ENCODE results near the gene CCDC50.

CCDC50 gene

GRCh38 chr3:191307341-191307740 is 21.9 kb upstream of the CCDC50 start:
- H3K4me3 ChIP-seq (replicated peaks; ENCODE audit: low read depth, low read length), result no peak overlapping the region
- no peaks in the 10 kb centered on the region for H3K27me3 ChIP-seq (replicated peaks; ENCODE audit: control insufficient read depth, insufficient read depth, low read length)
- TF ChIP-seq CTCF (IDR thresholded peaks at IDR 0.05; ENCODE audit: insufficient read depth, low read length, poor library complexity, severe bottlenecking), result no peak
- DNase-seq (ENCODE audit: extremely low read depth, insufficient read length), result no peak
- no peaks in the 10 kb centered on the region for H3K36me3 ChIP-seq (ENCODE audit: control insufficient read depth, insufficient read depth, low read length)

GRCh38 chr3:191313296-191313695 is 15.9 kb upstream of the CCDC50 start:
- Histone ChIP-seq H3K4me3 (replicated peaks; ENCODE audit: low read depth, low read length) (no peak overlapping the region), H3K36me3 (ENCODE audit: control insufficient read depth, insufficient read depth, low read length) (no peaks in the 10 kb centered on the region), H3K27me3 (replicated peaks; ENCODE audit: control insufficient read depth, insufficient read depth, low read length) (no peaks in the 10 kb centered on the region)
- TF ChIP-seq CTCF (IDR thresholded peaks at IDR 0.05; ENCODE audit: insufficient read depth, low read length, poor library complexity, severe bottlenecking), result no peak
- DNase-seq (ENCODE audit: extremely low read depth, insufficient read length), result no peak

- no peaks in the 10 kb centered on the region for H3K36me3 ChIP-seq (ENCODE audit: control insufficient read depth, insufficient read depth, low read length)
- H3K4me3 ChIP-seq (replicated peaks; ENCODE audit: low read depth, low read length), result no peak overlapping the region
- no peak for DNase-seq (ENCODE audit: extremely low read depth, insufficient read length)
- H3K27me3 ChIP-seq (replicated peaks; ENCODE audit: control insufficient read depth, insufficient read depth, low read length), result no peaks in the 10 kb centered on the region
- TF ChIP-seq CTCF (IDR thresholded peaks at IDR 0.05; ENCODE audit: insufficient read depth, low read length, poor library complexity, severe bottlenecking), result no peak
These were observed 15.0 kb upstream of the CCDC50 start for GRCh38 chr3:191314109-191314728.

GRCh38 chr3:191316876-191317603 is 12.2 kb upstream of the CCDC50 start:
- Histone ChIP-seq H3K4me3 (replicated peaks; ENCODE audit: low read depth, low read length) (no peak overlapping the region), H3K27me3 (replicated peaks; ENCODE audit: control insufficient read depth, insufficient read depth, low read length) (no peaks in the 10 kb centered on the region), H3K36me3 (ENCODE audit: control insufficient read depth, insufficient read depth, low read length) (no peaks in the 10 kb centered on the region)
- TF ChIP-seq CTCF (IDR thresholded peaks at IDR 0.05; ENCODE audit: insufficient read depth, low read length, poor library complexity, severe bottlenecking), result no peak
- DNase-seq (ENCODE audit: extremely low read depth, insufficient read length), result no peak

- Histone ChIP-seq H3K4me3 (replicated peaks; ENCODE audit: low read depth, low read length) (no peak overlapping the region), H3K36me3 (ENCODE audit: control insufficient read depth, insufficient read depth, low read length) (no peaks in the 10 kb centered on the region), H3K27me3 (replicated peaks; ENCODE audit: control insufficient read depth, insufficient read depth, low read length) (no peaks in the 10 kb centered on the region)
- no peak for TF ChIP-seq CTCF (IDR thresholded peaks at IDR 0.05; ENCODE audit: insufficient read depth, low read length, poor library complexity, severe bottlenecking)
- no peak for DNase-seq (ENCODE audit: extremely low read depth, insufficient read length)
These were observed 8.9 kb upstream of the CCDC50 start for GRCh38 chr3:191320316-191320715.

Measured in GM06990 (cell line).